GM12878 (cell line): ENCODE measurements around the gene BCAS3. TPM values are rescaled to one million over a fixed set of nuclear protein-coding genes. Genes with fewer than 3 reads are reported as not detected.

Experiments
- ATAC-seq: fragments of 200-7000 bp; cut with Tn5 transposase; 3 replicates; pipeline ENCODE4 v1.9.1; 2020; ENCODE audit warnings: mild to moderate bottlenecking, moderate library complexity
- BruUV-seq: library from RNA; stranded (reverse); fragments of 400-500 nt; replicated peaks from 2 replicates; lab custom pipeline; 2021; lab: Mats Ljungman, UMichigan
- CTCF ChIA-PET: fragments of 300-600 bp; sonication (Branson Sonifier 250); formaldehyde crosslinking; extraction: SDS; loops from one replicate; lab custom pipeline; 2021; ENCODE audit warnings: inconsistent platforms; lab: Yijun Ruan, JAX
- POLR2A ChIA-PET: fragments of 350-600 bp; formaldehyde crosslinking; extraction: SDS; loops from one replicate; lab custom pipeline; 2021; ENCODE audit warnings: inconsistent platforms; lab: Charles Lee
- RAD21 ChIA-PET: fragments of 300-600 bp; sonication (Branson Sonifier 250); formaldehyde crosslinking; loops from one replicate; lab custom pipeline; 2023; ENCODE audit warnings: antibody characterized with exemption; ENCODE audit not compliant: unreplicated experiment; lab: Charles Lee
- SMC1A ChIA-PET: fragments of 300-600 bp; sonication (Branson Sonifier 250); formaldehyde crosslinking; loops from one replicate; lab custom pipeline; 2023; ENCODE audit not compliant: unreplicated experiment, uncharacterized antibody; lab: Charles Lee
- DNase-seq: peaks from one replicate; pipeline ENCODE4 v3.0.0-alpha.2; 2011; ENCODE audit warnings: low read depth, low spot score
- FAIRE-seq: peaks from 3 replicates; lab custom pipeline; 2011; peaks lifted over from hg19 to GRCh38; lab: Jason Lieb, UNC
- H2AFZ ChIP-seq: 2 replicates; pipeline ENCODE4 v1.6.0; 2011; ENCODE audit warnings: low read depth, low read length, control low read depth; ENCODE audit not compliant: control insufficient read depth
- H3K27ac ChIP-seq: 2 replicates; pipeline ENCODE4 v1.5.1; 2011; ENCODE audit warnings: control low read depth; ENCODE audit not compliant: control insufficient read depth, insufficient read depth
- H3K27me3 ChIP-seq, 2 experiments: replicated peaks in 1 of 2; 2 replicates each; pipeline versions ENCODE4 v1.6.0 to v1.6.1; 2011; ENCODE audit warnings: low read length in 1 of 2; ENCODE audit not compliant: control insufficient read depth in 2 of 2, insufficient read depth in 2 of 2
- H3K36me3 ChIP-seq, 2 experiments: 2 replicates each; pipeline ENCODE4 v1.5.1; 2011; ENCODE audit warnings: low read length in 1 of 2; ENCODE audit not compliant: control insufficient read depth in 2 of 2, insufficient read depth in 2 of 2
- H3K4me1 ChIP-seq: 2 replicates; pipeline ENCODE4 v1.6.1; 2011; ENCODE audit warnings: mild to moderate bottlenecking, low read length, moderate library complexity, mixed read lengths; ENCODE audit not compliant: control insufficient read depth, insufficient read depth
- H3K4me2 ChIP-seq: 2 replicates; pipeline ENCODE4 v1.6.0; 2011; ENCODE audit warnings: control low read depth; ENCODE audit not compliant: control insufficient read depth, insufficient read depth
- H3K4me3 ChIP-seq: fragments of 200-600 bp; sonication (generic); 2 replicates; pipeline ENCODE4 v1.5.1; 2016
- H3K79me2 ChIP-seq: 2 replicates; pipeline ENCODE4 v1.6.0; 2011; ENCODE audit warnings: low read length; ENCODE audit not compliant: control insufficient read depth, insufficient read depth
- H3K9ac ChIP-seq: 2 replicates; pipeline ENCODE4 v1.8.0; 2011; ENCODE audit warnings: low read length, control low read depth, mixed read lengths; ENCODE audit not compliant: control insufficient read depth, insufficient read depth
- H3K9me3 ChIP-seq: replicated peaks from 3 replicates; pipeline ENCODE4 v1.5.1; 2011; ENCODE audit warnings: mild to moderate bottlenecking, low read length; ENCODE audit not compliant: control insufficient read depth, insufficient read depth
- H4K20me1 ChIP-seq: 2 replicates; pipeline ENCODE4 v1.6.0; 2011; ENCODE audit not compliant: control insufficient read depth, insufficient read depth
- BCL11A ChIP-seq: IDR thresholded peaks from 2 replicates; pipeline ENCODE4 v1.6.1; 2011; ENCODE audit warnings: low read depth, low read length
- EGR1 ChIP-seq, 2 experiments: IDR thresholded peaks; 1 replicate in 1 of 2; 2 replicates in 1 of 2; pipeline ENCODE4 v1.6.1; 2011 to 2012; ENCODE audit warnings: low read depth in 2 of 2, low read length in 2 of 2, borderline replicate concordance in 1 of 2, mild to moderate bottlenecking in 1 of 2, moderate library complexity in 1 of 2
- HCFC1 ChIP-seq: fragments of 150-350 bp; IDR thresholded peaks from 2 replicates; pipeline ENCODE4 v1.6.1; 2014; ENCODE audit warnings: low read length
- HDAC6 ChIP-seq: fragments of 200-600 bp; sonication (generic); IDR thresholded peaks from one replicate; pipeline ENCODE4 v1.8.0; 2017; ENCODE audit warnings: antibody characterized with exemption; ENCODE audit not compliant: unreplicated experiment
- HDGF ChIP-seq: fragments of 450-650 bp; IDR thresholded peaks from 2 replicates; pipeline ENCODE4 v1.6.1; 2016; ENCODE audit warnings: antibody characterized with exemption
- IRF3 ChIP-seq: fragments of 450-650 bp; IDR thresholded peaks from 2 replicates; pipeline ENCODE4 v1.6.1; 2014; ENCODE audit warnings: mild to moderate bottlenecking
- IRF5 ChIP-seq: fragments of 450-650 bp; IDR thresholded peaks from 2 replicates; pipeline ENCODE4 v1.6.1; 2017; ENCODE audit warnings: borderline replicate concordance
- LARP7 ChIP-seq: fragments of 450-650 bp; IDR thresholded peaks from 2 replicates; pipeline ENCODE4 v1.6.1; 2017; ENCODE audit warnings: mild to moderate bottlenecking
- MEF2B ChIP-seq: fragments of 450-650 bp; IDR thresholded peaks from 2 replicates; pipeline ENCODE4 v1.6.1; 2018; ENCODE audit warnings: mild to moderate bottlenecking, moderate library complexity; ENCODE audit not compliant: partially characterized antibody, poor library complexity, severe bottlenecking
- MYB ChIP-seq: fragments of 150-350 bp; IDR thresholded peaks from 2 replicates; pipeline ENCODE4 v1.6.1; 2014; ENCODE audit warnings: mild to moderate bottlenecking, low read depth, low read length, borderline replicate concordance
- NBN ChIP-seq: fragments of 450-650 bp; IDR thresholded peaks from 2 replicates; pipeline ENCODE4 v1.6.1; 2016
- RCOR1 ChIP-seq: conservative IDR thresholded peaks from 2 replicates; pipeline ENCODE4 v1.6.1; 2012; ENCODE audit warnings: low read depth, low read length, improper control_type of control experiment
- SIX5 ChIP-seq: IDR thresholded peaks from 2 replicates; pipeline ENCODE4 v1.6.1; 2011; ENCODE audit warnings: mild to moderate bottlenecking, low read depth, low read length, moderate library complexity; ENCODE audit not compliant: severe bottlenecking
- STAT1 ChIP-seq: fragments of 450-650 bp; conservative IDR thresholded peaks from 2 replicates; pipeline ENCODE4 v1.6.1; 2014; ENCODE audit warnings: antibody characterized with exemption, mild to moderate bottlenecking
- TARDBP ChIP-seq: IDR thresholded peaks from 2 replicates; pipeline ENCODE4 v1.6.1; 2016; ENCODE audit warnings: borderline replicate concordance
- TBL1XR1 ChIP-seq: IDR thresholded peaks from 2 replicates; pipeline ENCODE4 v1.6.1; 2012; ENCODE audit warnings: low read depth, low read length, improper control_type of control experiment
- ZBTB40 ChIP-seq: fragments of 450-650 bp; IDR thresholded peaks from 2 replicates; pipeline ENCODE4 v1.6.1; 2016; ENCODE audit warnings: mild to moderate bottlenecking, moderate library complexity, borderline replicate concordance
- ZSCAN29 ChIP-seq: fragments of 450-650 bp; IDR thresholded peaks from 2 replicates; pipeline ENCODE4 v1.6.1; 2017; ENCODE audit warnings: mild to moderate bottlenecking, moderate library complexity
- WGBS: methylation state at CpG from one replicate; pipeline ENCODE4 v1.1.6; 2016; ENCODE audit warnings: low lambda C conversion rate; ENCODE audit not compliant: insufficient replicate concordance, insufficient coverage; ENCODE audit errors: missing lambda C conversion rate; 5-methylcytosine and 5-hydroxymethylcytosine counted together
- in situ Hi-C: fragments of 300-500 bp; cut with MboI; formaldehyde crosslinking; loops from 9 replicates; pipeline ENCODE4 v1.14.3; 2018; ENCODE audit warnings: mixed read lengths
- intact Hi-C: fragments of 100-400 bp; cut with micrococcal nuclease; formaldehyde crosslinking; loops from one replicate; pipeline ENCODE4 v1.14.2; 2022; ENCODE audit not compliant: unreplicated experiment
- polyA plus RNA-seq, 11 experiments: library from polyadenylated mRNA; depleted of rRNA in 4 of 11; unstranded in 6 of 11; stranded (reverse) in 5 of 11; fragments of >200 nt; fragmentation: Nextera tagmentation in 4 of 11; fragmentation: Illumina TruSeq in 1 of 11; extraction: Ambion mirVana in 4 of 11; extraction: Trizol in 1 of 11; gene quantifications; 1 replicate in 1 of 11; 2 replicates in 10 of 11; pipeline versions ENCODE4 v1.2.1 to v1.2.3, GENCODE V29; 2011 to 2016; ENCODE audit warnings: inconsistent platforms in 2 of 11, missing spikeins in 2 of 11, low read depth in 1 of 11
- total RNA-seq, 4 experiments: library from RNA; depleted of rRNA in 3 of 4; stranded (reverse); fragments of >200 nt in 3 of 4; fragmentation: Illumina TruSeq in 1 of 4; extraction: Trizol in 1 of 4; gene quantifications; 2 replicates each; pipeline versions ENCODE4 v1.2.1 to v1.2.3, GENCODE V29; 2013 to 2021

The BCAS3 gene
- total and polyA plus RNA-seq, 10 of the 15 experiments (the other 5 are each of a cell fraction or from before 2014, with no cell fraction given) = 2.1 to 11.0 (median 6.6) TPM

- TF ChIP-seq IRF5 (no peak), HDAC6 (no peak), TARDBP (no peak), HCFC1 (no peak), IRF3 (no peak), EGR1 (IDR thresholded peaks at IDR 0.05; ENCODE audit: borderline replicate concordance in 1 of 2, low read depth in 2 of 2, low read length in 2 of 2) (no peak), MYB (no peak), RCOR1 (no peak), TBL1XR1 (no peak)
Measured at GRCh38 chr17:60908324-60908723, 230.7 kb downstream of the BCAS3 start (continued).

- no TSS peak for BruUV-seq
- ChIA-PET CTCF (no interaction called here), SMC1A (no interaction called here), RAD21 (no interaction called here), POLR2A (no interaction called here)
- intact Hi-C loops (no loop called here), in situ Hi-C loops (no loop called here)
- Histone ChIP-seq H2AFZ (no peak overlapping the region), H4K20me1 (no peaks in the 10 kb centered on the region), H3K27ac (no peak overlapping the region), H3K4me3 (no peak overlapping the region), H3K27me3 (no peaks in the 10 kb centered on the region), H3K4me2 (no peak overlapping the region), H3K4me1 (no peaks in the 10 kb centered on the region), H3K9me3 (no peaks in the 10 kb centered on the region; the same call in 2 of the 3 replicates), H3K36me3 (no peaks in the 10 kb centered on the region), H3K79me2 (no peaks in the 10 kb centered on the region), H3K9ac (no peak overlapping the region)
- no peak for ATAC-seq
- FAIRE-seq = no peak
- WGBS = 6% methylated on average over 1 of the region's 1 CpG
- no peak for DNase-seq
- TF ChIP-seq ZBTB40 (no peak), NBN (no peak), BCL11A (no peak), RCOR1 (no peak), MEF2B (no peak), SIX5 (no peak), ZSCAN29 (no peak), HDGF (no peak), LARP7 (no peak), STAT1 (no peak)
Measured at GRCh38 chr17:60909405-60909804, 231.8 kb downstream of the BCAS3 start.
